GM12865 (cell line): ENCODE measurements around the gene PEX14.

Experiments used
- DNase-seq: peaks from one replicate; pipeline ENCODE4 v3.0.0; 2010; ENCODE audit warnings: low read depth
- H3K4me3 ChIP-seq: 2 replicates; pipeline ENCODE4 v1.5.1; 2011; ENCODE audit warnings: mild to moderate bottlenecking, low read depth, low read length, control low read depth
- CTCF ChIP-seq: IDR thresholded peaks from 2 replicates; pipeline ENCODE4 v1.5.1; 2011; ENCODE audit warnings: low read length, control low read depth, low read depth, inconsistent platforms; ENCODE audit not compliant: insufficient read depth; ENCODE audit errors: missing control alignments

The PEX14 gene

DNA sequence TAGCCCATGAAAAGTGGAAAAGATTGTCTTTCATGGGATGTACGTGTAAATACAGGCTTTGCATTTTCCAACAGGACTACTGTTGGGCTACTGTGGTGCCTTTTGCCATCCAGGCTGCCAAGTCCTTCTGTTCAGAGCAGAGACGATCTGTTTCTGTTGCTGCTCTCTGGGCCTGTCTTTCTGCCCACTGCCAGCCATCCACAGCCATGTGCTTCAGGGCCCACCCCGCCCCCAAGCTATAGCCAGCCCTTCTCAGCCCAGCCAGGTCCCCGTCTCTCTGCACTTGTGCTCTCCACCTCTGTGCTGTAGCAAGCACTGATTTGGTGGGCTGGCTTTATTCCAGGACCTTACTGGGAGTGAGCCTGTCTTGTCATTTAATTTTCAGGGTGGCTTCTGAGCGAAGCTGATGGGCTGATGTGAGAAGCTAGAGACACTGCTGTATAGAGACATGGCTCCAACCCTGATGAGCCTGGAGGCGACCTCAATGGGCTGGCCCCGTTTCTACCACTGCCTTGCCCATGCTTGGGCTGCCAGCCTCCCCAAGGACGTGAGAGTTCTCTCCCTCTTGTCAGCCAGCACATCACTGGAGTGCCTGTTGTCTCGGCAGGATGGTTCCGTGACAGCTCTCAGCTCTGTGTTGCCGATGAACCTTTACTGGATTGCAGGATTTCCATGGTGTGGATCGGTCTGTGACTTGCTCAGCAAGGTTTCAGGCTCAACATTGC, 137.8 kb downstream of the PEX14 start:
- H3K4me3 ChIP-seq: no peak overlapping the region
- no peak for DNase-seq
- no peak for TF ChIP-seq CTCF

GRCh38 chr1:10613340-10613739, 138.6 kb downstream of the PEX14 start:
- TF ChIP-seq CTCF: no peak
- DNase-seq: no peak
- no peak overlapping the region for H3K4me3 ChIP-seq

GRCh38 chr1:10613861-10614260, 139.1 kb downstream of the PEX14 start:
- no peak for DNase-seq
- TF ChIP-seq CTCF: no peak
- H3K4me3 ChIP-seq: no peak overlapping the region

GRCh38 chr1:10614377-10615225, 139.9 kb downstream of the PEX14 start:
- H3K4me3 ChIP-seq: no peak overlapping the region
- no peak for DNase-seq
- no peak for TF ChIP-seq CTCF

- no peak for DNase-seq
- no peak overlapping the region for H3K4me3 ChIP-seq
- TF ChIP-seq CTCF: no peak
These were observed 140.6 kb downstream of the PEX14 start for GRCh38 chr1:10615332-10615731.

- no peak for TF ChIP-seq CTCF
- DNase-seq: no peak
- H3K4me3 ChIP-seq: no peak overlapping the region
These were observed 141.4 kb downstream of the PEX14 start for GRCh38 chr1:10615932-10616671.
